GM19238 (cell line): ENCODE measurements around the gene SLC51A.
"Not testable (repeated sequence)": the region's sequence is repeated elsewhere in the genome, so short reads cannot be mapped to it uniquely, and the experiment has no call there.

ENCODE experiments used
- DNase-seq: peaks from one replicate; pipeline ENCODE4 v3.0.0; 2011; ENCODE audit warnings: low spot score; ENCODE audit not compliant: insufficient read length

Gene SLC51A

DNA sequence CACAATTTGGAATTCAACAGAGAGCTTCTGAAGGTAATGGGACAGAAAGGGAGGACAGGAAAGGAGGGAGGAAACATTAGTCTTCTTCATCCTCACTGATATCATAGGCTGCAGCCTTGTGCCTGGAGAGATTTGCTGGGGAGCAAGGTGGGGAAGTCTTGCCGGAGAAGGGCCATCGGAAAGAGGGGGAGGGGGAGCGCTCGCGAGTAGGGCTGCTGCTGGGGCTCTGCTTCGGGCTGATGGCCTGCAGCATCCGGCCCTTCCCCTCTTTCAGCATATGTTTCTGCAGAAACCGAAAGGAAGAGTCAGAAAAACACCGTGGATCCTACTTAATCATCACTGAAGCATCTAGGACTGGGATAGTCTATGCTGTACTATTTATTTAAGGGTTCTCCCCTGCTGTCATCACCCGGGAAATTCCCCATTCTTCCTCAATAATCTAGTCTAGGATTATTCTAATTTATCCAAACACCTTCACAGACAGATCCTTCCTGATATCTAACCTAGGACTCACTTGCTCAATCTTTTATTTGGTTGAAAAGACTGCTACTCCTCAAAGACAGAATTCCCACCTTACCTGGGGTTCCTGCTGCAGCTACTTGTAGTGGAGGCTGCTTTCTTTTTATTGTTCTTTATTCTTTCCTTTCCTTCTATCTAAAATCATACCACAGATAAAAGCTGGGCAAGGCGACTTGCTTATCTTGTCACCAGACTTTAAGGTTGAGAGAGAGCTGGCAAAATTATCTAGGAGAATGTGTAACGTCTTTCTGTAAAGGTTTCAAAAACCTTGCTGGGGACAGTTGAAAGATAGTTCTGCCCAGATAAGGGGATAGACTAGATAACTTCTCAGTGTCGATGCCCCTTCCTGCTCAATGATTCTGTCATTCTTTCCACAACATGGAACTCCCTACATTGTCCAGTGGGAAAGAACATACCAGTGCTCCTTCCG, 22.6 kb downstream of the SLC51A start:
- no peak for DNase-seq

DNA sequence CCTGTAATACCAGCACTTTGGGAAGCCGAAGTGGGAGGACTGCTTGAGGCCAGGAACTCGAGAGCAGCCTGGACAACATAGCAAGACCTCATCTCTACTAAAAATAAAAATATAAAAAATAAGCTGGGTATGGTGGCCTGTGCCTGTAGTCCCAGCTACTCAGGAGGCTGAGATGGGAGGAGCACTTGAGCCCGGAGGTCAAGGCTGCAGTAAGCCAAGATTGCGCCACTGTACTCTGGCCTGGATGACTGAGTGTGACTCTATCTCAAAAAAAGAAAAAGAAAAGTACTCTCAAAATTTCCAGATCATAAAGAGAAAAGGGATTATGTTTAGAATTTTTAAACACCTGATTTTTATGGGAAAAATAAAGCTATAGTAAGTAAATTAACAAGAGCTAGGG, 24.1 kb downstream of the SLC51A start:
- DNase-seq: no peak

DNA sequence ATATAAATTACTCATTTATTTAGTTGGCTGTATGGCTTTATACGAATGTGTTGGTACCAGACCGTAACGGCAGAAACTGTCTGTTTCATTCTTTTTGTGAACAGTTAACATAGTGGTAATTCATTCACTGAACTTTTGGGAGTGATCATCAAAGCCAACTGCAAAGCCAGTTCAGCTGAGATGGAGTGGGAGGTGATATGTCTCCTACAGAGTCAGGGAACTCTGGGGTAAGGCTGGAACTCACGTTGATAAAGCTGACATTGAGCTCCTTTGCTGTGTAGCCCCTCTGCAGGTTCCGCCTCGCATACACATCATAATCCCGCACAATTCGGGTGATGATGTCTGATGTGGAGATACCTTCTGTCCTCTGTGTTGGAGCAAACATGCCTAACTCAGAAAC, 25.4 kb downstream of the SLC51A start:
- DNase-seq: no peak

DNA sequence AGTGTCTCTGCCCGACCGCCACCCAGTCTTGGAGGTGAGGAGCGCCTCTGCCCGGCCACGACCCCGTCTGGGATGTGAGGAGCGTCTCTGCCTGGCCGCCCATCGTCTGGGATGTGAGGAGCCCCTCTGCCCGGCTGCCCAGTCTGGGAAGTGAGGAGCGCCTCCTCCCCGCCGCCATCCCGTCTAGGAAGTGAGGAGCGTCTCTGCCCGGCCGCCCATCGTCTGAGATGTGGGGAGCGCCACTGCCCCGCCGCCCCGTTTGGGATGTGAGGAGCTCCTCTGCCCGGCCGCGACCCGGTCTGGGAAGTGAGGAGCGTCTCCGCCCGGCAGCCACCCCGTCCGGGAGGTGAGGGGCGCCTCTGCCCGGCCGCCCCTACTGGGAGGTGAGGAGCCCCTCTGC, 27.8 kb downstream of the SLC51A start:
- DNase-seq: not testable (repeated sequence)

DNA sequence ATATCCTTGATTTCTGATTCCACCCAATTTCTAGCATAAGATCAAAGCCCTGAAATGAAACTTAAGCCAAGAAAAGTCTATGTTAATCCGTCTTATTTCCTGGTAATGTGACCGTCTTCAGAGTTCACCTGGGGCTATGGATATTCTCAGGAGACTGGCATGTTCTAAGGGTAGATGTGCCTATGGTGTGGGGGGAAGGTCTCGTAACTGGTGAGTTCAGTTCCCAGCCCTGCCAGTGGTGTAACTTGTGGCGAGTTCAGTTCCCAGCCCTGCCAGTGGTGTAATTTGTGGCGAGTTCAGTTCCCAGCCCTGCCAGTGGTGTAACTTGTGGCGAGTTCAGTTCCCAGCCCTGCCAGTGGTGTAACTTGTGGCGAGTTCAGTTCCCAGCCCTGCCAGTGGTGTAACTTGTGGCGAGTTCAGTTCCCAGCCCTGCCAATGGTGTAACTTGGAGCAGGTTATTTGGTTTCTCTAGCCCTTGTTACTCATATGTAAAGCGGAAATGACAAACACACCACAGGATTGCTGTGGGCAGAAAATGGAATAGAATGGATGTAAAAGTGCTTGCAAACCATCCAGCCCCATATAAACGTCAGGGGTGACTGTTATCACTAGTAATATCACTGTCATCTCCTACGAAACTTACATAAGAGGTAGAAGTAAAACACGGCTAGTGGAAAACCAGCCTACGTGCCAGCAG, 30.4 kb downstream of the SLC51A start:
- DNase-seq: no peak

DNA sequence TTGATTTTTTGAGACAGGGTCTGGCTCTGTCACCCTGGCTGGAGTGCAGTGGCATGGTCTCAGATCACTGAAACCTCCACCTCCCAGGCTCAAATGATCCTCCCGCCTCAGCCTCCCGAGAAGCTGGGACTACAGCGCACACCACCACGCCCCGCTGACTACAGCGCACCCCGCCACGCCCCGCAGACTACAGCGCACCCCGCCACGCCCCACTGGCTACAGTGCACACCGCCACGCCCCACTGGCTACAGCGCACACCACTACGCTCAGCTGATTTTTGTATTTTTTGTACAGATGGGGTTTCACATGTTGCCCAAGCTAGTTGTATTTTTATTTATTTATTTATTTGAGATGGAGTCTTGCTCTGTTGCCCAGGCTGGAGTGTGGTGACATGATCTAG, 35.6 kb downstream of the SLC51A start:
- no peak for DNase-seq

DNA sequence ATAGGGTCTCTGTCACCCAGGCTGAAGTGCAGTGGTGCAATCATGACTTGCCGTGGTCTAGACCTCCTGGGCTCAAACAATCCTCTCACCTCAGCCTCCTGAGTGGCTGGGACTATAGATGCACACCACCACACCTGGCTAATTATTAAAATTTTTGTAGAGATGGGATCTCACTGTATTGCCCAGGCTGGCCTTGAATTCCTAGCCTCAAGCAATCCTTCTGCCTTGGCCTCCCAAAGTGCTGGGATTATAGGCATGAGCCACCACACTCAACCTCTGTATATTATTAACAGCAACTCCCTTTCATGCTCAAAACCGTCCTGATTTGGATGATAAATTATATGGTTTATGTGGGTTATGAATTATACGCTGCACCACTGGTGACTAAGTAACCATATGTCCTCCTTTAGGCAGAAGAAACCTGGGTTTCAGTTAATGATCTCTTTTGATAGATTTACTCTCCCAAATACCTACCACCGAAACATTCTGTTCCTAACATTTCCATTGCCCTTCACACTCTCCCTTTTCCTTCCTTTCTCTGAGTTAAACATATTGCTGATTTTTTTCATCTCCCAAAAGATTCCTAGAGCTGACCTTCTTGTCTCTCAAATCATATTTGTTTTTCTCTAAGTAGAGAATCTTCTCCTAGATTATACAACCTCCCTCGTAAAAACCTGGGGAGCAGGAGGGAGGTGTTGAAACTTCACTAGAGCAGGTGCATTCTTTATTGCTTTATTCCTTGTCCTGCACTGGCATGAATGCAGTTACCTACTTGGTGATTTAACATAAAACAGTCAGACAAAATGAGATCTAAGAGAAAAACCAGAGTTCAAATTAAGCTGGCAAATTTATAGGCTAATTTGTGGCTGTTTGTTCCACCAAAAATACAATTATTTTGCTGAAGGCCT, 38.3 kb downstream of the SLC51A start:
- no peak for DNase-seq

DNA sequence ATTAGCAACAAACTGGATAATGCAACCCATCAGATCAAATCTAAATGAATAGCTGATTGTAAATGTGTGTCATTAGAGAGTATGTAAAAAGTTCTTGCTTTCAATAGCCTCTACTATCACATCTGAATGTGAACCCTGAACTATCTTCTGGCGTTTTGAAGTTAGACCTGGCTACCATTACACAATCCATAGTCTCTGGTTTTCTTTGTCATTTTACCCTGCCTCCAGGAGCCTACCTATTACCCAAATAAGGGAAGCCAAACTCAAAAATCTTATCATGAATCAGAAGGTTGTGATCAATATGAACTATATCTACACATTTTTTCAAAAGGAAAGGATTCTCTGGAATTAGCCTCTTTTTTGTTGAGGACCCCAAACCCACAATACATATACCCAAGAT, 39.4 kb downstream of the SLC51A start:
- no peak for DNase-seq

DNA sequence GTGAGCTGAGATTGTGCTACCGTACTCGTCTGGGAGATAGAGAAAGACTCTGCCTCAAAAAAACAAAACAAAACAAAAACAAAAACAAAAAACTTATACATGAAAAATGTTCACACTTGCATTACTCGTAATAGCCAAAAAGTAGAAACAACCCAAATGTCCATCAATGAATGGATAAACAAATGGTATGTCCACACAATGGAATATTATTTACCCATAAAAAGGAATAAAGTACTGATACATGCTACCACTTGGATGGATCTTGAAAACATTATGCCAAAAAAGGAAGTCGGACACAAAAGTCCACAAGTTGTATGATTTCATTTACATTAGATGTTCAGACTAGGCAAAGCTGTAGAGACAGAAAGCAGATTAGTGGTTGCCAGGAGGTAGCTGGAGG, 44.5 kb downstream of the SLC51A start:
- no peak for DNase-seq

DNA sequence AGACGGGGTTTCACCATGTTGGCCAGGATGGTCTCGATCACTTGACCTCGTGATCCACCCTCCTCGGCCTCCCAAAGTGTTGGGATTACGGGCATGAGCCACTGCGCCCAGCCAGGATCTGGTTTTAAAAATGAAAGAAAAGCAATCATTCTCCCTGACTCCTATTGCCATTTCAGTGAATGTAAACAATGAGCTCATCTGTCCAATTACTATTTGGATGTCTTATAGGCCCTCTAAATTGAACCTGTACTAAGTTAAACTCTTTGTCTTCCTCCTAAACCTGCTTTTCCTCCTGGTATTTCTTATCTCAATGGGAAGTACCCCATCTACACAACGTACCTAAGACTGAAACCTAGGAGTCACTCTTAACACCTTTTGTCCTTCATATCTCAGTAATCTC, 47.5 kb downstream of the SLC51A start:
- no peak for DNase-seq

DNA sequence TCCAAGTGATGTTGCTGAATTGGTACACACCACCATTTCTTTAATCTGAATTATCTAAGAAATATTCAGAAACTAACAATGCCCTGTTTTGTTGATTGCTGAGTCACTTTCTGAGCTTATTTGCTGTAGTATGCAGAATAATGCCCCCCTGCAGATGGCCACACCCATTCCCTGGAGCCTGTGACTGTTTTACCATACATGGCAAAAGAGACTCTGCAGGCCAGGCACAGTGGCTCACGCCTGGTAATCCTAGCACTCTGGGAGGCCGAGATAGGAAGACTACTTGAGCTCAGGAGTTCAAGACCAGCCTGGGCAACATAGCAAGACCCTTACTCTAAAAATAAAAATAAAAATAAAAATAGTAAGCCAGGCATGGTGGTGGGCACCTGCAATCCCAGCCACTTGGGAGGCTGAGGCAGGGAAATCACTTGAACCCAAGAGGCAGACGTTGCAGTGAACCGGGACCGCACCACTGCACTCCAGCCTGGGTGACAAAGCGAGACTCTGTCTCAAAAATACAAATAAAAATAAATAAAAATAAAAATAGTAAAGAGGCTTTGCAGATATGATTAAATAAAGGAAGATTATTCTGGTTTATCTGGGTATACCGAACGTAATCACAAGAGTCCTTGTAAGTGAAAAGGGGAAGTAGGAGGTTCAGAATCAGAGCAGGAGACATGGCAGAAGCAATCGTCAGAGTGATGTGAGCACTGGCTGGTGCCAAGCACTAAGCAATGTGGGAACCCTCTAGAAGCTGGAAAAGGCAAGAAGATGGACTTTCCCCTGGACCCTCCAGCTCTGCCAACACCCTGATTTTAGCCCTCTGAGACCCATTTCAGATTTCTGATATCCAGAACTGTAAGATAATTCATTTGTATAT, 52.2 kb downstream of the SLC51A start:
- DNase-seq: no peak

DNA sequence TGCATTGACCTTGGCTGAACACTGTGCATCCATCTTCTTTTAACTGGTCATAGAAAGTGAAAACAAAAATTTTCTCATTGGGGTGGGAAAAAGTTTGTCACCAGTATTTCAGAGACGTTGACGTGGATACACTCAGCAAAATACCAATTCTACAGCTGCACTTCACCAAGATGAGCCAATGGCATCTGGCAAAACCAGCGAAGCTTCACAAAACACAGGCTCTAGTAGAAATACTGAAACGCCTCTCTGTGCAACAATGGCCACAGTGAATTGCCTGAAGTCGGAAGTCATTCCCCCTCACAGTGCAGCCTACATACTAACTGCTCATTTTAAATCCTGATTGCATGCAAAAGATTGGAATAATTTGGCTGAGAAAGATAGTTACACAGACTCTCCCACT, 54.2 kb downstream of the SLC51A start:
- no peak for DNase-seq

DNA sequence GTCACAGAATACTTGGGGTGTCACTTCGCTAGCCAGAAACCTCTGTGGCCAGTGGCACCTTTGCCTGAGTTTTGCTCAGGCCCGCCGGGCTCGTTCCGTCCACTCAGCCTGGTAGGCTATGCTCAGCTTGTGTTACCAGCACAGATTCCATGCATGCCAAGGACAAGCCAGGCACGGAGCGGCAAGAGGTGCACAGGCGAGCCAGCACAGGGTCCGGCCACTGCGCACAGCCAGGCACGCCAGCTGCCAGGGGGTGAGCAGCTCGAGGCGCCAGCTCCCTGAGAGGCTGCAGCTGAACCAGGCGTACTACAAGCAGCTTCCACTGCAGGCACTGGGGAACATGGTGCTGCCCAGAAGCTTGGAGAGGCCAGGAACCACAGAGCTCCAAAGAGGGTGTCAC, 56.5 kb downstream of the SLC51A start:
- DNase-seq: no peak

DNA sequence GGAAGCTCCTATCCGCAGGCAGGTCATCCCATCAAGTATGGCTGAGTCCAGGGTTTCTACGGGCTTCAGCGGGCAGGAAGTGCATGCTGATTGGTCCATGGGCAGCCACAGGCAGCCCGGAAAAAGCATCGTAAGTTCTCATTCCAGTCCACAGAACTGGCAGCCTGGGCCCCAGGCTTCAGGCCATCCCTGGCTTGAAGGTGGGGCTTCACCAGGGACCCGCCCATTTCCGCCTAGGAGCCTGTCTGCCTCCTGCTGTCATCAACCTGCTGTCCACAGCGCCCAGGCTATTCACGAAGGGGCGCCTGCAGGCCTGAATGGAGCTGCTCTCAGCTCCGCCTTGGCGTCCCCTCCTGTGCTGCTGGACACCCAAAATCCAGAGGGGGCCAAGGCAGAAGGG, 57.3 kb downstream of the SLC51A start:
- DNase-seq: no peak

DNA sequence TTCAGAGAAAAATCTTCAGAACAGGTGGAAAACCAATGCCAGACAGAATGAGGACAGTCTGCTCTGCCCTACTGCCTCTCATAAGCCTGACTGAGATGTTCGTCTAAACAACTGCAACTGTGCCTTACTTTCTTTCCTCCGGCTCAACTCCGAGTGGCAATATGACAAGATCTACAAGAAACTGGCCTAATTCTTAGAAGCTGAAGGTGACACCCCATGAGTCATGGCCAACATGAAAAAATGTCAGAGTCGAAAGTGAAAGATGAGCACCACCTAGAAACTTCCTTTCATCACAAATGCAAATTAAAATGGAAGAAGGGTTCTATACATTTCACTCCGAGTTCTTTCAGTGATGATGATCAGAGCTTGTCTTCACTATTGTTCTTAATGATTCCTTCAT, 58.3 kb downstream of the SLC51A start:
- DNase-seq: peak; percentile 56

DNA sequence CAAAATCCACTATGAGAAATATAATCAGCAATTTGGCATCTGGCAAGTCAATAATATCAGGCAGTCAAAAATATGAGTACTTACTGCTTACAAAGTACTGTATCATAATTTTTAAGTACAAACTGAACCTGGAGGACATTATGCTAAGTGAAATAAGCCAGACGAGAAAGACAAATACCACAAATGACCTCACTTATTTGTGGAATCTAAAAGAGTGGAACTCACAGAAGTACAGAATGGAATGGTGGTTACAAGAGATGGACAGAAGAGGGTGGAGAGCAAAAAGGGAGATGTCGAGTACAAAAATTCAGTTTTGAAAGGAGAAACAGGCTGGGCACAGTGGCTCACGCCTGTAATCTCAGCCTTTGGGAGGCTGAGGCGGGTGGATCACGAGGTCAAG, 58.8 kb downstream of the SLC51A start:
- no peak for DNase-seq

DNA sequence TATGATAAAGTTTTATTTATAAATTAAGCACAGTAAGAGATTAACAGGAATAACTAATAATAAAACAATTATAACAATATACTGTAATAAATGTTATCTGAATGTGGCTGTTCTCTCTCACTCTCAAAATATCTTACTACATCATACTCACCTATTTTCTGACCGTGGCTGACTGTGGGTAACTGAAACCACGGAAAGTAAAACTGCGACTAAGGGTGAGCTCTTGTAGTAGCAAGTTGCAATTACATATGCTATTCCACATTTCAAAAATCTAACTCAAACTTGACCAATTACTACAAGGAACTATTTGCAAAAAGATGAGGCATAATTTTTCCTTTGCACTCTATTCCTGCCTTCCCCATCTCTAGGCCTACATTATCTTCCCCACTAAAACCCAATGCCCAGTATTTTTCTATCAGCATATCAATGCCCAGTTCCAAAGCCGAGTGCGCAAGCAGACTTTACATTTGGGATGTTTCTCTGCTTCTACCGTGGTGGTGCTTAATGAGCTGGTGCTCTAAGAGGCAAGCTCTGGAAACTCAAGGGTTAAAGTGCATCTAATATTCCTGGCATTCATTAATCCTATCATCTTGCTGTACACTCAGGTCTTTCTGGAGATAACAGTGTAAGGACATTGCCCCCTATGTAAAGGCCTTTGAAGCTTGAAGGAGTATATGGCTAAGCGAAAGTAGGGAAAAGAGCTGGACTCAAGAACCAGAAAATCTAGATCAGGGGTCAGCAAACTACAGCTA, 64.5 kb downstream of the SLC51A start:
- no peak for DNase-seq

DNA sequence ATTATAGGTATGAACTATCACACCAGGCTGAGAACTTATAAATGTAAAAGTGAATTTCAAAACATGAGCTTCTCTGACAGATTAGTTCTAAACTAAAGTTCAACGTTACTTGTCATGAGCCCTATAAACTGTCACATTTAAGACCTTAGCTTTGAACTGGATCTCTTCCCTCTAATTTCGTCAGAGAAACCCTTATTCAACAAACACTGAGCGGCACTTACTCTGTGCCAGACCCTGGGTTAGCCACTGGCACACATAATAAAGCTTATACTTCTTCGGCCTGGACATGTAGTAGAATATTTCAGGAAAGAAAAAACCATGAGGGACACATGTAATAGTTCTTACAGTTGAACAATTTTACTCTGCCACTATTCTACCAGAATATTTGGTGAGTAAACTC, 65.6 kb downstream of the SLC51A start:
- no peak for DNase-seq
